NCI-H748 (cell line): ENCODE results near the gene MYO5A.
"Not testable (repeated sequence)": the region's sequence is repeated elsewhere in the genome, so short reads cannot be mapped to it uniquely, and the experiment has no call there.

Experiments
- DNase-seq: peaks from one replicate; lab custom pipeline; 2025; ENCODE audit not compliant: unreplicated experiment; lab: John Stamatoyannopoulos, UW

MYO5A gene

GRCh38 chr15:52466134-52466701 is 62.5 kb downstream of the MYO5A start:
- DNase-seq = no peak

GRCh38 chr15:52464478-52464877 is 64.2 kb downstream of the MYO5A start:
- no peak for DNase-seq

GRCh38 chr15:52464040-52464439 is 64.6 kb downstream of the MYO5A start:
- DNase-seq = no peak

- DNase-seq = no peak
These were observed 65.0 kb downstream of the MYO5A start for GRCh38 chr15:52463638-52464037.

- DNase-seq = no peak
These were observed 65.8 kb downstream of the MYO5A start for GRCh38 chr15:52462806-52463360.

DNA sequence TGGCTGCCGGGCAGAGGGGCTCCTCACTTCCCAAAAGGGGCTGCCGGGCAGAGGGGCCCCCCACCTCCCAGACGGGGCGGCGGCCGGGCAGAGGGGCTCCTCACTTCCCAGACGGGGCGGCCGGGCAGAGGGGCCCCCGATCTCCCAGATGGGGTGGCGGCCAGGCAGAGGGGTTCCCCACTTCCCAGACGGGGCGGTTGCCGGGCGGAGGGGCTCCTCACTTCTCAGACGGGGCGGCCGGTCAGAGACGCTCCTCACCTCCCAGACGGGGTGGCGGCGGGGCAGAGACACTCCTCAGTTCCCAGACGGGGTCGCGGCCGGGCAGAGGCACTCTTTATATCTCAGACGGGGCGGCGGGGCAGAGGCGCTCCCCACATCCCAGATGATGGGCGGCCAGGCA is 69.0 kb downstream of the MYO5A start:
- DNase-seq = not testable (repeated sequence)

DNA sequence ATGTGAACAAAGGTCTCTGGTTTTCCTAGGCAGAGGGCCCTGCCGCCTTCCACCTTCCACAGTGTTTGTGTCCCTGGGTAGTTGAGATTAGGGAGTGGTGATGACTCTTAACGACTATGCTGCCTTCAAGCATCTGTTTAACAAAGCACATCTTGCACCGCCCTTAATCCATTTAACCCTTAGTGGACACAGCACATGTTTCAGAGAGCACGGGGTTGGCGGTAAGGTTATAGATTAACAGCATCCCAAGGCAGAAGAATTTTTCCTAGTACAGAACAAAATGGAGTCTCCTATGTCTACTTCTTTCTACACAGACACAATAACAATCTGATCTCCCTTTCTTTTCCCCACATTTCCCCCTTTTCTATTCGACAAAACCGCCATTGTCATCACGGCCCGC is 69.4 kb downstream of the MYO5A start:
- not testable (repeated sequence) for DNase-seq

DNA sequence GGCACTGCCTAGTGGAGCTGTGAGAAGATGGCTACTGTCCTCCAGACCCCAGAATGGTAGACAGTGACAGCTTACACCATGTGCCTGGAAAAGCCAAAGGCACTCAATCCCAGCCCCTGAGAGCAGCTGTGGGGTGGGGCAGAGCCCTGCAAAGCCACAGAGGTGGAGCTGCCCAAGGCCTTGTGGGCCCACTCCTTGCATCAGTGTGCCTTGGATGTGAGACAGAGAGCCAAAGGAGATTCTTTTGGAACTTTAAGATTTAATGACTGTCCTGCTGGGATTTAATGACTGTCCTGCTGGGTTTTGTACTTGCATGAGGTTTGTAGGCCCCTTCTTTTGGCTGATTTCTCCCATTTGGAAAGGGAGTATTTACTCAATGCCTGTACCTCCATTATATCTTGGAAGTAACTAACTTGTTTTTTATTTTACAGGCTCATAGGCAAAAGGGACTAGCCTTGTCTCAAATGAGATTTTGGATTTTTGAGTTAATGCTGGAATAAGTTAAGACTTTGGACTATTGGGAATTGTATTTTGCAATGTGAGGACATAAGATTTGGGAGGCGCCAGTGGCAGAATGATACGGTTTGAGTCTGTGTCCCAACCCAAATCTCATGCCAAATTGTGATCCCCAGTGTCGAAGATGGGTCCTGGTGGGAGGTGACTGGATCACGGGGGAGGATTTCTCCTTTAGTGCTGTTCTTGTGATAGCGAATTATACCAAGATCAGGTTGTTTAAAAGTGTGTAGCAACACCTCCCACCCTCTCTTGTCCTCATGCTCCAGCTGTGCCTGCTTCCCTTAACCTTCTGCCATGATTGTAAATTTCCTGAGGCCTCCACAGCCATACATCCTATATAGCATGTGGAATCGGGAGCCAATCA is 80.4 kb downstream of the MYO5A start:
- no peak for DNase-seq

DNA sequence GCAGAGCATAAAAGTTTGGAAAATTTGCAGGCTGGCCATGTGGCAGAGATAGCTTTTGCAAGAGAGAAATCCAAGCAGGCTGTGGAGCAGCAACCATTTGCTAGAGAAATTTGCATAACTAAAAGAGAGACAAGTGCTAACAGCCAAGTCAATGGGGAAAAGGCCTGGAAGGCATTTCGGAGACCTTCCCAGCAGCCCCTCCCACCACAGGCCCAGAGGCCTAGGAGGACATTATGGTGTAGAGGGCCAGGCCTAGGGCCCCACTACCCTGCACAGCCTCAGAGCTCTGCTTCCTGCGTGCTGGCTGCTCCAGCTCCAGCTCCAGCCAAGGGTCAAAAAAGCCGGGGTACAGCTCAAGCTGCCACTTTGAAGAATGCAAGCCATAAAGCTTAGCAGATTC is 82.7 kb downstream of the MYO5A start:
- DNase-seq = no peak

GRCh38 chr15:52445553-52445952 is 83.1 kb downstream of the MYO5A start:
- DNase-seq = no peak

- not testable (repeated sequence) for DNase-seq
These were observed 85.5 kb downstream of the MYO5A start for GRCh38 chr15:52443205-52443604.

DNA sequence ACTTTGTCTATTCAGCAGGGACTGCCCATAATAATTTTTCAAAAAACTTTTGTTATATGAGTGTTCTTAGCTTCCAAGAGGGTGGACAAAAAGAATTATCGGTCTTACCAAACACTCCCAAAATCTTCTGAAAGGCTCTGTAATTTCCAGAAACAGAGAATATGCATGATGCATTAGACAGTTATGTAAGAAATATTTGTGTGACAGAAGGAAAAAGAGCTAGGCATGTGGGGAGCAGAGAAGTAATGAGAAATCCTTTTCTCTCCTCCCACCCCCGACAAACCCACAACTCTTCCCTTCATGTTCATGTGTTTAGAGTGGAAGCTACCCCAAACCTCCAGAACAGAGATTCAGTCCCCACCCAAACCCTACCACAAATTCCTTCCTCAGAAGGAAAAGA is 86.8 kb downstream of the MYO5A start:
- no peak for DNase-seq

- DNase-seq = no peak
These were observed 87.7 kb downstream of the MYO5A start for GRCh38 chr15:52440946-52441345.

GRCh38 chr15:52440414-52440813 is 88.3 kb downstream of the MYO5A start:
- DNase-seq = no peak

- no peak for DNase-seq
These were observed 89.2 kb downstream of the MYO5A start for GRCh38 chr15:52439470-52439869.

DNA sequence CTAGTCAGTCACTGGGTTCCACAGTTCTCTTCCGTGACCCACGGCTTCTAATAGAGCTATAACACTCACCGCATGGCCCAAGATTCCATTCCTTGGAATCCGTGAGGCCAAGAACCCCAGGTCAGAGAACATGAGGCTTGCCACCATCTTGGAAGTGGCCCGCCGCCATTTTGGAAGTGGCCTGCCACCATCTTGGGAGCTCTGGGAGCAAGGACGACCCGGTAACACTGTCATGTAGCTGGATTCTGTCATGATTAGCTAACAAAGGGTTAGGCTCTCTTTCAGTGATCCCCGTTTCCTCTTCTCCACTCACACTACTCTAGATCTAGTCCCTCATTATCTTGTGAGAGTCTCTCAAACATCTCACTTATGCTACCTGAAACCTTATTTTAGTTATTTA is 89.6 kb downstream of the MYO5A start:
- DNase-seq = not testable (repeated sequence)

- no peak for DNase-seq
These were observed 90.6 kb downstream of the MYO5A start for GRCh38 chr15:52438047-52438446.

GRCh38 chr15:52437646-52438045 is 91.0 kb downstream of the MYO5A start:
- DNase-seq = no peak

- DNase-seq = no peak
These were observed 91.7 kb downstream of the MYO5A start for GRCh38 chr15:52436981-52437380.

GRCh38 chr15:52434885-52435284 is 93.8 kb downstream of the MYO5A start:
- no peak for DNase-seq

GRCh38 chr15:52428297-52428696 is 100.4 kb downstream of the MYO5A start:
- no peak for DNase-seq

DNA sequence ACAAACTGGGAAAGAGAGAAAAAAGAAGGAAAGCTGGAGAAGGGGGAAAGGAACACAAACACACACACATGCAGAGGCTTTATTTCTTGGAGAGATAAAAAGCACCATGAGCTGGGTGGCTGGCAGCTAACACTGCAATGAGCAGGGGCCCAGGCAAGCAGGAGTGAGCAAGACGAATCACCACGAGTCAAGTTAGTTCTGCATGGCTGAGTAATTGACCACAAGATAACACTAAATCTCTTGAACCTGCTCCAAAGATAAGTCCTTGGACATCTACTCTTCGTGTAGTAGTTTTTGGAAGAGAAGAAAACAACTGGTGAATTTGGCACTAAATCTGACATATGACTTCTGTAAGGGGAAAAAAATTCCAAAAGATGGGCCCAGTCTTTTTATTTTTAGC is 100.9 kb downstream of the MYO5A start:
- no peak for DNase-seq
